A549 (cell line): ENCODE data around the gene TUBGCP2.

ENCODE experiments used
- CHD2 ChIP-seq: fragments of 150-350 bp; IDR thresholded peaks from 2 replicates; pipeline ENCODE4 v1.6.1; 2014; ENCODE audit warnings: low read length; ENCODE audit not compliant: partially characterized antibody
- CTCF ChIP-seq: fragments of >200 bp; sonication (Bioruptor Twin); formaldehyde crosslinking; IDR thresholded peaks from 3 replicates; pipeline ENCODE4 v1.5.1; 2016
- EP300 ChIP-seq, 2 experiments: fragments of >200 bp; sonication (Bioruptor Twin); formaldehyde crosslinking; IDR thresholded peaks; 2 replicates in 1 of 2; 3 replicates in 1 of 2; pipeline ENCODE4 v1.6.1; 2016 to 2017
- ESRRA ChIP-seq: fragments of 150-350 bp; IDR thresholded peaks from 2 replicates; pipeline ENCODE4 v1.6.1; 2014; ENCODE audit warnings: mild to moderate bottlenecking, low read length, borderline replicate concordance
- FOXS1 ChIP-seq: fragments of 250-450 bp; sonication (Bioruptor Pico); IDR thresholded peaks from 2 replicates; pipeline ENCODE4 v1.5.0; 2020; ENCODE audit warnings: mild to moderate bottlenecking, moderate library complexity
- GATA3 ChIP-seq: IDR thresholded peaks from 2 replicates; pipeline ENCODE4 v1.6.1; 2012; ENCODE audit warnings: borderline replicate concordance
- JUN ChIP-seq, 2 experiments: fragments of >200 bp; sonication (Bioruptor Twin); formaldehyde crosslinking; IDR thresholded peaks; 2 replicates in 1 of 2; 3 replicates in 1 of 2; pipeline ENCODE4 v1.6.1; 2016 to 2017
- MAFK ChIP-seq: fragments of 450-650 bp; IDR thresholded peaks from 2 replicates; pipeline ENCODE4 v1.6.1; 2014; ENCODE audit not compliant: partially characterized antibody
- MYC ChIP-seq: IDR thresholded peaks from 2 replicates; pipeline ENCODE4 v1.6.1; 2012; ENCODE audit warnings: mild to moderate bottlenecking, inconsistent platforms, low read length, improper control_type of control experiment, borderline replicate concordance
- POLR2A ChIP-seq: IDR thresholded peaks from 2 replicates; pipeline ENCODE4 v1.6.1; 2012; ENCODE audit warnings: mild to moderate bottlenecking, low read length
- USF2 ChIP-seq: fragments of 450-650 bp; IDR thresholded peaks from 2 replicates; pipeline ENCODE4 v1.6.1; 2014; ENCODE audit warnings: antibody characterized with exemption
- ZC3H11A ChIP-seq: fragments of 450-650 bp; IDR thresholded peaks from 2 replicates; pipeline ENCODE4 v1.6.1; 2014; ENCODE audit warnings: antibody characterized with exemption, mild to moderate bottlenecking
- ZFP36 ChIP-seq: fragments of 450-650 bp; IDR thresholded peaks from 2 replicates; pipeline ENCODE4 v1.6.1; 2014; ENCODE audit warnings: borderline replicate concordance; ENCODE audit not compliant: partially characterized antibody
- TF ChIP-seq, protein P1 (sequence below): fragments of 150-350 bp; IDR thresholded peaks from 2 replicates; pipeline ENCODE4 v1.6.1; 2014; ENCODE audit warnings: low read depth, mild to moderate bottlenecking, low read length

- no peak for TF ChIP-seq POLR2A
- no peak for TF ChIP-seq ZFP36
- TF ChIP-seq FOXS1 (CRISPR knock-in tag) = no peak
- TF ChIP-seq ESRRA = no peak
- TF ChIP-seq GATA3 = no peak
- no peak for TF ChIP-seq JUN (IDR thresholded peaks at IDR 0.05)
- no peak for TF ChIP-seq CHD2
- no peak for TF ChIP-seq CTCF
- TF ChIP-seq MAFK = no peak
- TF ChIP-seq ZC3H11A = no peak
- TF ChIP-seq MYC = no peak
- no peak for TF ChIP-seq EP300 (IDR thresholded peaks at IDR 0.05)
- TF ChIP-seq USF2 = no peak
- TF ChIP-seq, protein P1, sequence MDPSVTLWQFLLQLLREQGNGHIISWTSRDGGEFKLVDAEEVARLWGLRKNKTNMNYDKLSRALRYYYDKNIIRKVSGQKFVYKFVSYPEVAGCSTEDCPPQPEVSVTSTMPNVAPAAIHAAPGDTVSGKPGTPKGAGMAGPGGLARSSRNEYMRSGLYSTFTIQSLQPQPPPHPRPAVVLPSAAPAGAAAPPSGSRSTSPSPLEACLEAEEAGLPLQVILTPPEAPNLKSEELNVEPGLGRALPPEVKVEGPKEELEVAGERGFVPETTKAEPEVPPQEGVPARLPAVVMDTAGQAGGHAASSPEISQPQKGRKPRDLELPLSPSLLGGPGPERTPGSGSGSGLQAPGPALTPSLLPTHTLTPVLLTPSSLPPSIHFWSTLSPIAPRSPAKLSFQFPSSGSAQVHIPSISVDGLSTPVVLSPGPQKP = no peak
These were observed 33.3 kb upstream of the TUBGCP2 start for GRCh38 chr10:133341983-133342382.
